Measurements from ENCODE around the gene GTF3A. TPM values are rescaled to one million over a fixed set of nuclear protein-coding genes. Genes with fewer than 3 reads are reported as not detected.

GTF3A gene
- total and polyA plus RNA-seq, 4 donors = 66.4 to 144 (median 96.7) TPM

- Histone ChIP-seq H3K4me1 (ENCODE audit: control insufficient read depth in 4 of 4, insufficient read depth in 4 of 4, low read length in 3 of 4) (peaks cover 0 to 10% (median 1%) of the 10 kb centered on the region in 4 donors), H3K9me3 (ENCODE audit: control insufficient read depth in 4 of 4, low read length in 3 of 4) (no peaks in the 10 kb centered on the region), H3K27me3 (ENCODE audit: control insufficient read depth in 4 of 4, insufficient read depth in 4 of 4, low read length in 3 of 4) (no peaks in the 10 kb centered on the region), H3K36me3 (ENCODE audit: control insufficient read depth in 4 of 4, insufficient read depth in 3 of 4, low read depth in 1 of 4, low read length in 3 of 4) (no peaks in the 10 kb centered on the region), H3K9ac (ENCODE audit: low read depth in 1 of 2, low read length in 2 of 2) (no peak overlapping the region), H3K27ac (ENCODE audit: low read depth in 1 of 2, low read length in 2 of 2) (no peak overlapping the region), H3K4me3 (ENCODE audit: low read depth in 1 of 3, low read length in 3 of 3) (no peak overlapping the region)
- no peak for TF ChIP-seq SP1 (IDR thresholded peaks at IDR 0.05)
- no peak for TF ChIP-seq FOXA1 (IDR thresholded peaks at IDR 0.05)
- TF ChIP-seq YY1 (IDR thresholded peaks at IDR 0.05) = no peak
- no peak for TF ChIP-seq HNF4A (conservative IDR thresholded peaks at IDR 0.05)
- no peak for TF ChIP-seq EGR1 (IDR thresholded peaks at IDR 0.05; ENCODE audit: low read depth in 2 of 2)
- TF ChIP-seq GABPA (IDR thresholded peaks at IDR 0.05 in 1 of 2, conservative IDR thresholded peaks at IDR 0.05 in 1 of 2) = no peak
- no peak for TF ChIP-seq NR2F2 (IDR thresholded peaks at IDR 0.05)
- TF ChIP-seq, protein P1, sequence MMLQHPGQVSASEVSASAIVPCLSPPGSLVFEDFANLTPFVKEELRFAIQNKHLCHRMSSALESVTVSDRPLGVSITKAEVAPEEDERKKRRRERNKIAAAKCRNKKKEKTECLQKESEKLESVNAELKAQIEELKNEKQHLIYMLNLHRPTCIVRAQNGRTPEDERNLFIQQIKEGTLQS (IDR thresholded peaks at IDR 0.05) = no peak
- TF ChIP-seq HNF4G (IDR thresholded peaks at IDR 0.05) = no peak
- DNase-seq (ENCODE audit: low spot score) = no peak
- WGBS = 92% methylated on average over 4 of the region's 4 CpGs
Observed at GRCh38 chr13:27384285-27384684, 40.1 kb upstream of the GTF3A start.

GRCh38 chr13:27388241-27388640 lies 36.2 kb upstream of the GTF3A start:
- 80% methylated on average over 2 of the region's 2 CpGs for WGBS
- no peak overlapping the region for H3K9ac ChIP-seq (ENCODE audit: low read depth in 1 of 2, low read length in 2 of 2)
- DNase-seq (ENCODE audit: low spot score) = no peak

More at GRCh38 chr13:27388241-27388640, 36.2 kb upstream of the GTF3A start:
- H3K36me3 ChIP-seq (ENCODE audit: control insufficient read depth in 4 of 4, insufficient read depth in 3 of 4, low read depth in 1 of 4, low read length in 3 of 4) = no peaks in the 10 kb centered on the region
- no peak overlapping the region for H3K27ac ChIP-seq (ENCODE audit: low read depth in 1 of 2, low read length in 2 of 2)
- TF ChIP-seq NR2F2 (IDR thresholded peaks at IDR 0.05) (no peak), RXRA (IDR thresholded peaks at IDR 0.05) (no peak), MAX (IDR thresholded peaks at IDR 0.05) (no peak), HNF4A (conservative IDR thresholded peaks at IDR 0.05) (no peak), EGR1 (IDR thresholded peaks at IDR 0.05; ENCODE audit: low read depth in 2 of 2) (no peak), TAF1 (conservative IDR thresholded peaks at IDR 0.05) (no peak), SP1 (IDR thresholded peaks at IDR 0.05) (no peak), RAD21 (IDR thresholded peaks at IDR 0.05) (no peak), CTCF (IDR thresholded peaks at IDR 0.05; ENCODE audit: low read depth, low read length, missing input control) (no peak), GABPA (IDR thresholded peaks at IDR 0.05 in 1 of 2, conservative IDR thresholded peaks at IDR 0.05 in 1 of 2) (no peak), FOXA2 (IDR thresholded peaks at IDR 0.05) (no peak), FOXA1 (IDR thresholded peaks at IDR 0.05) (no peak), HNF4G (IDR thresholded peaks at IDR 0.05) (no peak), YY1 (IDR thresholded peaks at IDR 0.05) (no peak)
- TF ChIP-seq, protein P1 (IDR thresholded peaks at IDR 0.05) = no peak
- TF ChIP-seq, protein P2, sequence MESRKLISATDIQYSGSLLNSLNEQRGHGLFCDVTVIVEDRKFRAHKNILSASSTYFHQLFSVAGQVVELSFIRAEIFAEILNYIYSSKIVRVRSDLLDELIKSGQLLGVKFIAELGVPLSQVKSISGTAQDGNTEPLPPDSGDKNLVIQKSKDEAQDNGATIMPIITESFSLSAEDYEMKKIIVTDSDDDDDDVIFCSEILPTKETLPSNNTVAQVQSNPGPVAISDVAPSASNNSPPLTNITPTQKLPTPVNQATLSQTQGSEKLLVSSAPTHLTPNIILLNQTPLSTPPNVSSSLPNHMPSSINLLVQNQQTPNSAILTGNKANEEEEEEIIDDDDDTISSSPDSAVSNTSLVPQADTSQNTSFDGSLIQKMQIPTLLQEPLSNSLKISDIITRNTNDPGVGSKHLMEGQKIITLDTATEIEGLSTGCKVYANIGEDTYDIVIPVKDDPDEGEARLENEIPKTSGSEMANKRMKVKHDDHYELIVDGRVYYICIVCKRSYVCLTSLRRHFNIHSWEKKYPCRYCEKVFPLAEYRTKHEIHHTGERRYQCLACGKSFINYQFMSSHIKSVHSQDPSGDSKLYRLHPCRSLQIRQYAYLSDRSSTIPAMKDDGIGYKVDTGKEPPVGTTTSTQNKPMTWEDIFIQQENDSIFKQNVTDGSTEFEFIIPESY (IDR thresholded peaks at IDR 0.05) = no peak
- TF ChIP-seq, protein P3, sequence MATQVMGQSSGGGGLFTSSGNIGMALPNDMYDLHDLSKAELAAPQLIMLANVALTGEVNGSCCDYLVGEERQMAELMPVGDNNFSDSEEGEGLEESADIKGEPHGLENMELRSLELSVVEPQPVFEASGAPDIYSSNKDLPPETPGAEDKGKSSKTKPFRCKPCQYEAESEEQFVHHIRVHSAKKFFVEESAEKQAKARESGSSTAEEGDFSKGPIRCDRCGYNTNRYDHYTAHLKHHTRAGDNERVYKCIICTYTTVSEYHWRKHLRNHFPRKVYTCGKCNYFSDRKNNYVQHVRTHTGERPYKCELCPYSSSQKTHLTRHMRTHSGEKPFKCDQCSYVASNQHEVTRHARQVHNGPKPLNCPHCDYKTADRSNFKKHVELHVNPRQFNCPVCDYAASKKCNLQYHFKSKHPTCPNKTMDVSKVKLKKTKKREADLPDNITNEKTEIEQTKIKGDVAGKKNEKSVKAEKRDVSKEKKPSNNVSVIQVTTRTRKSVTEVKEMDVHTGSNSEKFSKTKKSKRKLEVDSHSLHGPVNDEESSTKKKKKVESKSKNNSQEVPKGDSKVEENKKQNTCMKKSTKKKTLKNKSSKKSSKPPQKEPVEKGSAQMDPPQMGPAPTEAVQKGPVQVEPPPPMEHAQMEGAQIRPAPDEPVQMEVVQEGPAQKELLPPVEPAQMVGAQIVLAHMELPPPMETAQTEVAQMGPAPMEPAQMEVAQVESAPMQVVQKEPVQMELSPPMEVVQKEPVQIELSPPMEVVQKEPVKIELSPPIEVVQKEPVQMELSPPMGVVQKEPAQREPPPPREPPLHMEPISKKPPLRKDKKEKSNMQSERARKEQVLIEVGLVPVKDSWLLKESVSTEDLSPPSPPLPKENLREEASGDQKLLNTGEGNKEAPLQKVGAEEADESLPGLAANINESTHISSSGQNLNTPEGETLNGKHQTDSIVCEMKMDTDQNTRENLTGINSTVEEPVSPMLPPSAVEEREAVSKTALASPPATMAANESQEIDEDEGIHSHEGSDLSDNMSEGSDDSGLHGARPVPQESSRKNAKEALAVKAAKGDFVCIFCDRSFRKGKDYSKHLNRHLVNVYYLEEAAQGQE (IDR thresholded peaks at IDR 0.05) = no peak
- no peaks in the 10 kb centered on the region for H3K9me3 ChIP-seq (ENCODE audit: control insufficient read depth in 4 of 4, low read length in 3 of 4)
- no peak overlapping the region for H3K4me3 ChIP-seq (ENCODE audit: low read depth in 1 of 3, low read length in 3 of 3)
- no peaks in the 10 kb centered on the region for H3K4me1 ChIP-seq (ENCODE audit: control insufficient read depth in 4 of 4, insufficient read depth in 4 of 4, low read length in 3 of 4)
- H3K27me3 ChIP-seq (ENCODE audit: control insufficient read depth in 4 of 4, insufficient read depth in 4 of 4, low read length in 3 of 4) = no peaks in the 10 kb centered on the region

Data from liver (tissue), 9 donors.